NCI-H446 (cell line): ENCODE measurements around the gene DEPP1.
"Not testable (repeated sequence)": the region's sequence is repeated elsewhere in the genome, so short reads cannot be mapped to it uniquely, and the experiment has no call there.

Source experiments
- DNase-seq, 2 experiments: peaks; one replicate each; lab custom pipeline; 2025; lab: John Stamatoyannopoulos, UW

The DEPP1 gene

GRCh38 chr10:44978570-44979280 lies at the start of gene DEPP1:
DEPP1 (minus strand) TSS chr10:44978809; CDS start chr10:44978030, 779 bp downstream.
- peak; percentile 80 to 94 for DNase-seq

GRCh38 chr10:45023426-45023825 lies 44.8 kb upstream of the DEPP1 start:
- no peak for DNase-seq

GRCh38 chr10:45015590-45015989 lies 37.0 kb upstream of the DEPP1 start:
- no peak for DNase-seq

GRCh38 chr10:45014557-45014956 lies 35.9 kb upstream of the DEPP1 start:
- not testable (repeated sequence) for DNase-seq

- DNase-seq, result peak; percentile 4 to 67
Measured at GRCh38 chr10:45008524-45009161, 30.0 kb upstream of the DEPP1 start.

GRCh38 chr10:45006276-45007030 lies 27.8 kb upstream of the DEPP1 start:
- DNase-seq, result no peak

GRCh38 chr10:45005284-45005683 lies 26.7 kb upstream of the DEPP1 start:
- no peak for DNase-seq

- no peak for DNase-seq
Measured at GRCh38 chr10:45004661-45005060, 26.1 kb upstream of the DEPP1 start.

- no peak for DNase-seq
Measured at GRCh38 chr10:45003432-45004000, 24.9 kb upstream of the DEPP1 start.

GRCh38 chr10:45001381-45002148 lies 23.0 kb upstream of the DEPP1 start:
- peak in 1 of 2 experiments; percentile 21 for DNase-seq

GRCh38 chr10:45000752-45001380 lies 22.3 kb upstream of the DEPP1 start, which contains the start of gene ZNF22:
ZNF22 (plus strand) TSS chr10:45000923; CDS start chr10:45003369, 2,446 bp downstream.
- peak; percentile 3 to 69 for DNase-seq

GRCh38 chr10:45000138-45000751 lies 21.6 kb upstream of the DEPP1 start:
- no peak for DNase-seq

- DNase-seq, result no peak
Measured at GRCh38 chr10:44998146-44998631, 19.6 kb upstream of the DEPP1 start.

- DNase-seq, result no peak
Measured at GRCh38 chr10:44997105-44997748, 18.6 kb upstream of the DEPP1 start.

- no peak for DNase-seq
Measured at GRCh38 chr10:44995914-44996669, 17.5 kb upstream of the DEPP1 start.

- no peak for DNase-seq
Measured at GRCh38 chr10:44995581-44995913, 16.9 kb upstream of the DEPP1 start.

GRCh38 chr10:44994752-44995530 lies 16.3 kb upstream of the DEPP1 start:
- DNase-seq, result no peak

- DNase-seq, result no peak
Measured at GRCh38 chr10:44993922-44994751, 15.5 kb upstream of the DEPP1 start.
